ENCODE results near the gene DMXL1.

DNA sequence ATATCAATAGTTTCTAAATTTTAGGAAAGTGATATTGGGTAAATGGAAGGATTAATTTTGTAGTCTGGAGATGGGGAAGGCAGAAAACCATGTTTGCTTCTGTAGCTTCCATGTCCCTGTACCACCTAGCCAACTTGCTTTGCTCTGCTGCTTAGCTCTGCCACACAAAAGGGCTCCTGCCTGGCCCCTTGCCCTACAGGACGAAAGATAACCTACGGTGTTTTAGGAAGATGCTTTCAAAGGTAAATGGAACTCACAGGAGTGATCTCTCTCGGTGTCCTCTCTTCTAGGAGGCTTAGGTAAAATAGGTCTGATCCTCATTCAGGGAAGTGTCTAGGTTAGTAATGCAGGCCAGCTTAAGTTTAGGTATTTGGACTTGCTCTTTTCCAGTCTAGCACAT is 37.8 kb upstream of the DMXL1 start:
- TF ChIP-seq POLR2AphosphoS5 (IDR thresholded peaks at IDR 0.05; ENCODE audit: low read depth, low read length) (no peak), TAF1 (IDR thresholded peaks at IDR 0.05; ENCODE audit: borderline replicate concordance, insufficient read depth, low read length) (no peak), SIN3A (IDR thresholded peaks at IDR 0.05; ENCODE audit: borderline replicate concordance, insufficient read depth, low read length) (no peak)
- TF ChIP-seq, protein P1, sequence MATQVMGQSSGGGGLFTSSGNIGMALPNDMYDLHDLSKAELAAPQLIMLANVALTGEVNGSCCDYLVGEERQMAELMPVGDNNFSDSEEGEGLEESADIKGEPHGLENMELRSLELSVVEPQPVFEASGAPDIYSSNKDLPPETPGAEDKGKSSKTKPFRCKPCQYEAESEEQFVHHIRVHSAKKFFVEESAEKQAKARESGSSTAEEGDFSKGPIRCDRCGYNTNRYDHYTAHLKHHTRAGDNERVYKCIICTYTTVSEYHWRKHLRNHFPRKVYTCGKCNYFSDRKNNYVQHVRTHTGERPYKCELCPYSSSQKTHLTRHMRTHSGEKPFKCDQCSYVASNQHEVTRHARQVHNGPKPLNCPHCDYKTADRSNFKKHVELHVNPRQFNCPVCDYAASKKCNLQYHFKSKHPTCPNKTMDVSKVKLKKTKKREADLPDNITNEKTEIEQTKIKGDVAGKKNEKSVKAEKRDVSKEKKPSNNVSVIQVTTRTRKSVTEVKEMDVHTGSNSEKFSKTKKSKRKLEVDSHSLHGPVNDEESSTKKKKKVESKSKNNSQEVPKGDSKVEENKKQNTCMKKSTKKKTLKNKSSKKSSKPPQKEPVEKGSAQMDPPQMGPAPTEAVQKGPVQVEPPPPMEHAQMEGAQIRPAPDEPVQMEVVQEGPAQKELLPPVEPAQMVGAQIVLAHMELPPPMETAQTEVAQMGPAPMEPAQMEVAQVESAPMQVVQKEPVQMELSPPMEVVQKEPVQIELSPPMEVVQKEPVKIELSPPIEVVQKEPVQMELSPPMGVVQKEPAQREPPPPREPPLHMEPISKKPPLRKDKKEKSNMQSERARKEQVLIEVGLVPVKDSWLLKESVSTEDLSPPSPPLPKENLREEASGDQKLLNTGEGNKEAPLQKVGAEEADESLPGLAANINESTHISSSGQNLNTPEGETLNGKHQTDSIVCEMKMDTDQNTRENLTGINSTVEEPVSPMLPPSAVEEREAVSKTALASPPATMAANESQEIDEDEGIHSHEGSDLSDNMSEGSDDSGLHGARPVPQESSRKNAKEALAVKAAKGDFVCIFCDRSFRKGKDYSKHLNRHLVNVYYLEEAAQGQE (IDR thresholded peaks at IDR 0.05; ENCODE audit: insufficient read depth in 1 of 2, low read depth in 2 of 2, low read length in 2 of 2), result no peak

Measured in PFSK-1 (cell line).